ENCODE results near the gene SALL1. TPM values are rescaled to one million over a fixed set of nuclear protein-coding genes. Genes with fewer than 3 reads are reported as not detected.

Gene SALL1
- total RNA-seq, 4 donors from 2014 or later: 0.09 to 0.19 TPM; not detected in 2

GRCh38 chr16:51153577-51154031 is 2.5 kb upstream of the SALL1 start:
- no peak for TF ChIP-seq CTCF (IDR thresholded peaks at IDR 0.05)
- no peak for DNase-seq (ENCODE audit: low spot score)
- no peak for ATAC-seq (ENCODE audit: low FRiP score)

GRCh38 chr16:51152691-51153576 is 1.9 kb upstream of the SALL1 start:
- TF ChIP-seq CTCF (IDR thresholded peaks at IDR 0.05): no peak
- ATAC-seq (ENCODE audit: low FRiP score) (no peak), DNase-seq (ENCODE audit: low spot score) (no peak)

- no peak for TF ChIP-seq CTCF (IDR thresholded peaks at IDR 0.05)
- no peak for ATAC-seq (ENCODE audit: low FRiP score)
- DNase-seq (ENCODE audit: low spot score): no peak
These were observed 1.0 kb upstream of the SALL1 start for GRCh38 chr16:51151961-51152663.

- TF ChIP-seq CTCF (IDR thresholded peaks at IDR 0.05): no peak
- ATAC-seq (ENCODE audit: low FRiP score) (no peak), DNase-seq (ENCODE audit: low spot score) (no peak)
These were observed 428 bp upstream of the SALL1 start for GRCh38 chr16:51151435-51151960.

GRCh38 chr16:51150165-51150887 is 744 bp downstream of the SALL1 start:
- ATAC-seq (ENCODE audit: low FRiP score) (no peak), DNase-seq (ENCODE audit: low spot score) (no peak)
- no peak for TF ChIP-seq CTCF (IDR thresholded peaks at IDR 0.05)

- ATAC-seq (ENCODE audit: low FRiP score): no peak
These were observed 1.3 kb downstream of the SALL1 start for GRCh38 chr16:51149721-51150164.

More at GRCh38 chr16:51149721-51150164, 1.3 kb downstream of the SALL1 start:
- no peak for TF ChIP-seq CTCF (IDR thresholded peaks at IDR 0.05)
- no peak for DNase-seq (ENCODE audit: low spot score)
